NCI-H1930 (cell line): ENCODE results near the gene EXOC3L2.
"Not testable (repeated sequence)": the region's sequence is repeated elsewhere in the genome, so short reads cannot be mapped to it uniquely, and the experiment has no call there.

Experiments used
- DNase-seq, 2 experiments: peaks; one replicate each; lab custom pipeline; 2025; lab: John Stamatoyannopoulos, UW

EXOC3L2 gene

DNA sequence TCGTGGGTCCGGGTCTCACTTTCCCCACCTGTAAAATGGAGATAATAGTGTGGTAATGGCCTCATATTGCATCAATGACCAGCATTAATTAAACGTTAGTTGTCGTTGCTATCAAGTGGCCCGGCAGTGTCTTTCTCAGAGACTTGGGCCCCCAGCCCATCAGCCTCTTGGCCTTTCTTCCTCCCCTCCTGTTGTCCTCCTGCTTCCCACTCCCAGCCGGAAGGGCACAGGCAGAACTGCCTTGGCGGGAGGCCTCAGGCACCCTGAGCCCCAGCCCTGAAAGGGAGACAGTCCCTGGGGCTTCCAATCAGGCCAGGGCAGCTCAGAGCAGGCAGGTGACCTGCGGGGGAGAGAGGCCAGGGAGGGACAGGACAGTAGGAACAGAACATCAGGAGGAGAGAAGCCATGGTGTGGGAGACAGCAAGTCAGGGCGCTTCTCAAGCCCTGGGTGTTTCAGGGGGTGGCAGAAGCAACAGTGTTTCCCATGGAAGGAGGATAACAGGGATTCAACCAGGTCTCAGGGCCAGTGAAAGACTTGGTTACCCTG, 10.5 kb upstream of the EXOC3L2 start:
- DNase-seq = no peak

DNA sequence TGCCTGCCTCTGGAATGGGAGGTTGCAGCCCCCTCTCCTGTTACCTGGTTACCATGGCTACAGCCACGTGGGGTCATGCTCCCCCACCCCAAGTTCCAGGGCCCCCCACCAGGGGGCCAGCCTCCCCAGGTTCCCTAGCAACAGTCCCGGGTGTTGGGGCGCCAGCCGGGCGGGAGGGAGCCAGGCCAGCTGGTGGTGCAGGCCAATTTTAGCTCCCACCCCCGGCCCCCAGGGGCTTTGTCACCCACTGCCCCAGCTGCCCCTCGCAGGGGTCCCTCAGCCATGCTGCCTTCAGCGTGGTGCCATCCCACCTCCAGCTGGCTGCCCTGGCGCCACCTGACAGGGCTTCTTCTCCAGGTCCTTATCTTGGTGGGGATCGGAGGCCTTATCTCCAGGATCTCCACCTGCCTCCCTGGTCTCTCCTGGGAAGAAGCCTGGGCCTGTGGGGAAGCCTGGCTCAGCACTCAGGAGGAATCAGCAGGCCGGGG, 8.9 kb upstream of the EXOC3L2 start:
- DNase-seq = no peak

DNA sequence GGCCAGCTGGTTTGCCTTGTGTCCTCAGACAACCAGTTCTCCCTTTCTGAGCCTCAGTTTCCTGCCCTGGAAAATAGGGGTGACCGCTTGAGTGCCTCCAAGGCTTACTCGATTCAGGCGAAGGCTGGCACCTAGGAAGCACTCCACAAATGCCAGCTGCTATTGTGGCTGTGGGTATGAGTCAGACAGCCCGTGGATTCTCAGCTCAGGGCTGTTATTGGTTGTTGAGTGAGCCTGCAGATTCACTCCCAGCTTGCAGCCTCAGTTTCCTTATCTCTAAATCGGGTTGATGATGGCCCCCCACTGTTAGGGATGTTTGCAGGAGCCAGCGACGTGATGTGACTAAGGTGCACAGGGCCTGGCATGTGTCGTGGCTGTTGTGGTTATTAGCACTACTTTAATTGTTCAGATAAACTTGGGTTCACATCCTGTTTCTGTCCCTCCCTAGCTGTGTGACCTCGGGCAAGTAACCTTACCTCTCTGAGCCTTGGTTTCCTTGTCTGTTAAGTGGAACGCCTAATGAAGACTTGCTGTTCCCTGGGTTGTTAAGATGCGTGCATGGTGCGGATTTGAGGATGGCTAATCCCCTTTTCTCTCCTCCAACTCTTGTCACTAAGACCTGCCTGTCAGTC, 8.3 kb upstream of the EXOC3L2 start:
- no peak for DNase-seq

DNA sequence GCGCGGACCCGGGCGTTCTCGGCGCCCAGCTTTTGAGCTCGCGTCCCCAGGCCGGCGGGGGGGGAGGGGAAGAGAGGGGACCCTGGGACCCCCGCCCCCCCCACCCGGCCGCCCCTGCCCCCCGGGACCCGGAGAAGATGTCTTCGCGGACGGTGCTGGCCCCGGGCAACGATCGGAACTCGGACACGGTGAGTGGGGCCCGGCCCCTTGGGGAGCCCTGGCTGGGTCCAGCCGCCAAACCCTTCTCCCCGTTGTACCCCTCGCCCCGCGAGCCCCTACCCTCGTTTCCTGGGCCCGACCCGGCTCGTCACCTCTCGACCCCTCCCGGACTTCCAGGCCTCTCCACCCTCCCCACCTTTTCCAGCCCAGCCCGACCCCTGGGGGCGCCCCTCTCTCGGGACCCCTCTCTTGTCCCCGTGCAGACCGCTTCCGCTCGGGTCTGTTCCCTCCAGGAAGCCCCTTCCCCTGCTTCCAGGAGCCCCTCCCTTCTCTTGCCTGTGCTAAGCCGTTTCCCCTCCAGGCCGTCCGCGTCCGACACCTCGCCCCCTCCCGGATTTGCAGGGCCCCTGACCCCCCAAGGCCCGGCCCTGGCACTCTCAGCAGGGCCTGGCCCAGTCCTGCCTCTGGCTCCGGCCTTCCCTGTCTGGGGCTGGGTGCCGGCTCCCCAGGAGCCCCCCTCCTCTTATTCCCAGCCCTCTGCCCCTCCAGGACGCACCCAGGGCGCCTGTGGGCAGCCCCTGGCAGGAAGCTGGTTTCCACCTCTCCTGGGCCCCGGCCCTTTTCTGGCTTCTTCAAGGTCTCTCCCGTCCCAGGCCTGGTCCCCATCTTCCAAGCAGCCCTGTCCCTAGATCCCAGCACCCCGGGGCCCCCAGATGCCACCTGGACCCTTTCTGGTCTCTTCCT, 6.5 kb upstream of the EXOC3L2 start:
- DNase-seq = no peak

DNA sequence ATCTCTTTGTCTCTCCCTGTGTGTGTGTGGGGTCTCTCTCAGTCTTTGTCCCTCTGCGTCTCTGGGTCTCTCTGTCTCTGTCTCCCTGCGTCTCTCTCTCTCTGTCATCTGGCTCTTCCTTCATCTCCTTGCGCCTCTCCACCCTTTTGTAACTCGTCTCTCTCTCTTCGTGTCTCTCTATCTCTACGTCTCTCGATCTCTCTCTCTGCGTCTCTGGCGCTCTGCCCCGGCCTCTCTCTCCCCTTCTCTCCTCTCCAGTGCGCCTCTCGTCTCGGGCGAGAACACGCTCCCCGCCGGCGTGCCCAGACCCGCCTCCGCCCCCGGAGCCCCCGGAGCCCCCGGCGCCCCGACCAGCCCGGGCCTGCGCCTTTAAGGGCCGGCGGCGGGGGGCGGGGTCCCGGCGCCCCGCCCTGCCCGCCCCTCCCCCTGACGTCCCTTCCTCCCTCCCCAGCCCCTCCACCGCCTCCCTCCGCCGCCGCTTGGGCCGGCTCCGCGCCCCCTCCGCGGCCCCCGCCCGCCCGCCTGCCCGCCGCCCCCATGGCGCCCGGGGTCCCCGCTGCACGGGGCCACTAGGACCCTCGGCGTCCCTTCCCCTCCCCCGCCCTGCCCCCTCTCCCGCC, 5.7 kb upstream of the EXOC3L2 start, which contains the start of gene MARK4:
MARK4 (plus strand) TSS at position 440 of the 620 bp plus-strand sequence. CDS start 318 bp downstream, outside the sequence.
- peak; percentile 54 to 56 for DNase-seq

DNA sequence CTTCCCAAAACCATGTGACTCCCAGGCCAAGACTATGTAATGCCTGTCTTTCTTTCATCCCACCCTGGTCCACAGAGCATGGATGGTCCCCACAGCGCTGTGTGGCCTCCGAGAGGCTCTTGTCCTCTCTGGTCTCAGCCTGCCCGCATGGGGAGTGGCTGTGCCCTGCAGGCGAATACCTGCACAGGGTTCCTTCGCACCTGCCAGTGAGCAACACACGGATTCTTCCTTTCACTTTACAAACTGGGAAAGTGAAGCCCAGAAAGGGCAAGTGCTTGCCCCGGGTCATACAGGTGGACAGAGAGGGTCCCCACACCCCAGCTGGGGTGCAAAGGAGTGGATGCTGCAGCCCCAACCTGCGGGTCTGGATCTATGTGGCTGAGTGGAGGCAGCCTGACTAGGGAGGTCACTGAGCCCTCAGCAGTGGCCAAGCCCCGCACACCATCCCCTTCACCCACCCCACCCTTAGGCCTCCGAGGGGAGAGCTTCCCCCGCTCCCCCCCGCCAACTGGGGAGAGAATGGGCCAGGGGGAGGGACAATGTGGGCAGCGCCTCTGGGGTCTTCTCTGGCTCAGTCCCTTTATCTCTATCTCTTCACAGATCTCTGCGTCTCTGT, 5.1 kb upstream of the EXOC3L2 start:
- DNase-seq = no peak

DNA sequence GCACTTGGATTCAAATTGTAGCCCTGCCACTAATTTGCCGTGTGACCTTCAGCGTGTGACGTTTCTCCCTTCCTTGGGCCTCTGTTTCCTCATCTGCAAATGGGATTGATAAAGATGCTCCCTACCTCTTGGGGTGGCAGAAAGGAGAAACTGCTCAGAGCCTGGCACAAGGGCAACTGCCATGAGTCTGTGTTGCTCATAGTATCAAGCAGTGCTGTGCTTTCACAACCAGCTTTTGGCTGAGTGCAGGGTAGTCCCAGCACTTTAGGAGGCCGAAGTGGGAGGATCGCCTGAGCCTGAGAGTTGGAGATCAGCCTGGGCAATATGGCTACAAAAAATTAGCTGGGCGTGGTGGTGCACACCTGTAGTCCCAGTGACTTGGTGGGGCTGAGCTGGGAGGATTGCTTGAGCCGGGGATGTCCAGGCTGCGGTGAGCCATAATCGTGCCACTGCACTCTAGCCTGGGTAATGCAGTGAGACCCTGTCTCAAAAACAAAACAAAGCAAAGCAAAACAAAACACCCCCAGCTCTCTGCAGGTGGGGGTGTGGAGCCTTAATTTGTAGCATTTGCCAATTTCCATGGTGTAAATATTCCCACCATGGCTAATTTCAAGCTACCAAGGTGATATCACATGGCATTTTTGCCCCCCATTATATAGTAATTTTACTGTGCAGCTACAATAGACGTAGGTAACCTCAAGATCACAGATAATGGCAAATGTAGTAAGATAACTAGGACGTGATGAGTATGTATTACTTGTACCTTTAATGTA, 4.2 kb upstream of the EXOC3L2 start:
- no peak for DNase-seq

DNA sequence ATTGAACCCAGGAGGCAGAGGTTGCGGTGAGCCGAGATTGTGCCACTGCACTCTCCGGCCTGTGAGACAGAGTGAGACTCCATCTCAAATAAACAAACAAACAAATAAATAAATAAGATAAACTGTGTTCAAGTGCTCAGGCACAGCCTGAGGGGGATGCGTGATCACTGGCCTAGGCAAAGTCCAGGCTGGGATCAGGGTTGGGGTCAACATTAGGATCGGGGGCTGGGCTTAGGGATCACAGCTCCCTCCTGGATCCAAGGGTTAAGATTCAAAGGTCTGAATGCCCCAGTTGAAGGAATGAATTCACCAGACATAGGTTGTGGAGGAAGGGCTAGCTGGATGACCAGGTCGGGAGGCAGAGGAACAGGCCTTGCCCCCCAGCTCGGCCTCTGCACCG, 1.9 kb upstream of the EXOC3L2 start:
- no peak for DNase-seq

DNA sequence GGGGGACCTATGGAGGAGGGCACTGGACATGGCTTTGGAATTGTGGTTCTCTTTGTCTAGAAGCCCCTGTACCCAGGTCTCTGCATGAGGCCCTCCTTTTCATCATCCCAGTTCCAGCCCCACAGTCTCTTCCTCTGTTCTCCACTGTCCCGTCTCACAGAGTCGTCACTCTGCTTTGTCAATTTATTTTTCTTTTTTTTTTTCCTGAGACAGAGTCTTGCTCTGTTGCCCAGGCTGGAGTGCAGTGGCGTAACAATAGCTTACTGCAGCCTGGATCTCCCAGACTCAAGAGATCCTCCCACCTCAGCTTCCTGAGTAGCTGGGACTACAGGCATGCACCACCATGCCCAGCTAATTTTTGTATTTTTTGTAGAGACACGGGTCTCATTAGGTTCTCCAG, 619 bp upstream of the EXOC3L2 start:
- no peak for DNase-seq

DNA sequence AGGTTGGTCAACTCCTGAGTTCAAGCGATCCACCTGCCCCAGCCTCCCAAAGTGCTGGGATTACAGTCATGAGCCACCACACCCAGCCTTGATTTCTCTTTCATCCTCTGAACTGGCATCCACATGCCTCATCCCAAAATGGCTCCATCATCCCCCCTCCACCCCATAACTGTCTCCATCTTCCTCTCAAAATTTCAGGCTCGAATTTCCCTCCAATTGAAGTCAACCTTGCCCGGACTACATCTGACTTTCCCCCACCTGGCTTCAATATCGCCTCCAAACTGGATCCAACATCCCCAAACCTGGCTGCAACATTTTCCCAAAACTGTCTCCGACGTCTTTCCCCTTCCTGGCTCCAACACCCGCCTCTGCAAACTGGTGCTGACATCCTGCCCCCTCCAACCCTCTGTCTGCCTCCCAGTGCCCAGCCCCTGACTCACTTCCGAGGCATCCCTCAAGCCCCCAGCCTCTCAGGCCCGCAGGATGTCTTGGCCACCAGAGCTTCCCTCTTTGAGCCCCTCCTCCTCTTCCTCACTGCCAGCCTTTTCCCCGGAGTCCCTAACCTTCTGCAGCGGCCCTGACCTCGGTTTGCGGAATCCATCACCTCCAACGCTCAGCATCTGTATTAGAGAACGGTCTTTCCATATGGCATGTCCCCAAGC, 943 bp downstream of the EXOC3L2 start:
- DNase-seq = no peak

DNA sequence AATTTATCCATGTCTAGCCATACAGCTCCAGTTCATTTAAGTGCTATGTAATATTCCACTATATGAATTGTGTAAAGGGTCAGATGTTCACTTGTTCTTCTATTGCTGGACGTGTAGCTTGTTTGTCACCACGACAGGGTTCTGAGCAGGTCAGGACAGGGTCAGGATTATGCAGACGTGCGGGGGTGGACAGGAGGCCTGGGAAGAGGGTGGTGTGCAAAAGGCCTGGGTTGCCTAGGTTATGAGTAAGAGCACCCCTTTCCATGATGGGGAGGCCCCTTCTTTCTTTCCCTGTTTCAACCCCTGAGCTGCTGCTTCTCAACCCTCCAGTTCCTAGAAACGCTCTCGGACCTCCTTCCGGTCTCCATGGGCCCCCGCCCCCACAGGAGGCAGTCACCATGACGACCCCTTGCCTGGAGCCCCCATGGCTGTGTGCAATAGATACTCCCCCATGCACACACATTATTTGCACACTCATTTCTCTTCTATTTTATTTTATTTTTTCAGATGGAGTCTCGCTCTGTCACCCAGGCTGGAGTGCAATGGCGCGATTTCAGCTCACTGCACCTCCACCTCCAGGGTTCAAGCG, 2.0 kb downstream of the EXOC3L2 start:
- no peak for DNase-seq

DNA sequence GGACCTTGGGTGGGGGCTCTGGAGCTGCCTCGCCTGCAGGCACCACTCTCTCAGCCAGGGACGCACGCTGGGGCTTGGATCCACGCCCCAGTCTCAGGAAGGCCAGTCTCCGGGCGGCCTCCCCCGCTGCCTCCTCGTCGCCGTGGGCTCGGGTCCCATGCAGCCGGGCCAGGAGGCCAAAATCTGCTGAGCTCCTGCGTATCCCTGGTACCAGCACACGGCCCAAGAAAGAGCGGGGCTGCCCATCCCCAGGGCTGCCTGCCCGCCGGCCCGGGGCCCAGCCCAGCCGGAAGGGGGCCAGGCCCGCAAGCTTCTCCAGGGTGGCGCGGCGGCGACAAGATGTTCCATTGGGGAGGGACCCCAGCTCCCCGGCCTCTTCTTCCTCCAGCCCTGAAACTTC, 6.7 kb downstream of the EXOC3L2 start:
- DNase-seq = no peak

DNA sequence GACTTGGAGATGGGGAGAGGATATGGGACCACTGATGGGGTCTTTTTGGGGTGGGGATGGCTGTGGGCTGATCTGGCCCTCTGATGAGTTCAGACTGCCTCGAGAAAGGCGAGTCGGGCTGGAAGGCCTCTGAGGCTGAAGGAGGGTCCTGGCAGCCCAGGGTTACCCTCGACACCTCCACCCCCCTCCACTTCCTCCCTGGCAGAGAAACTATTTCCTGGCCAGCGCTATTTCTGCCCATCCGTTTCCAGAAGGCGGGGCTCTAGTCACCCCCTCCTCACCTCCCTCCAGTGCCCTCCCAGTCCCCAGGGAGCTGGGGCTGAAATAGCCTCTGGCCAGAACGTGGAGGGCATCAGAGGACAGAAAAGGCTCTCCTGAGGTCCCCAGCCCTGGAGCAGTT, 9.7 kb downstream of the EXOC3L2 start:
- DNase-seq = no peak

DNA sequence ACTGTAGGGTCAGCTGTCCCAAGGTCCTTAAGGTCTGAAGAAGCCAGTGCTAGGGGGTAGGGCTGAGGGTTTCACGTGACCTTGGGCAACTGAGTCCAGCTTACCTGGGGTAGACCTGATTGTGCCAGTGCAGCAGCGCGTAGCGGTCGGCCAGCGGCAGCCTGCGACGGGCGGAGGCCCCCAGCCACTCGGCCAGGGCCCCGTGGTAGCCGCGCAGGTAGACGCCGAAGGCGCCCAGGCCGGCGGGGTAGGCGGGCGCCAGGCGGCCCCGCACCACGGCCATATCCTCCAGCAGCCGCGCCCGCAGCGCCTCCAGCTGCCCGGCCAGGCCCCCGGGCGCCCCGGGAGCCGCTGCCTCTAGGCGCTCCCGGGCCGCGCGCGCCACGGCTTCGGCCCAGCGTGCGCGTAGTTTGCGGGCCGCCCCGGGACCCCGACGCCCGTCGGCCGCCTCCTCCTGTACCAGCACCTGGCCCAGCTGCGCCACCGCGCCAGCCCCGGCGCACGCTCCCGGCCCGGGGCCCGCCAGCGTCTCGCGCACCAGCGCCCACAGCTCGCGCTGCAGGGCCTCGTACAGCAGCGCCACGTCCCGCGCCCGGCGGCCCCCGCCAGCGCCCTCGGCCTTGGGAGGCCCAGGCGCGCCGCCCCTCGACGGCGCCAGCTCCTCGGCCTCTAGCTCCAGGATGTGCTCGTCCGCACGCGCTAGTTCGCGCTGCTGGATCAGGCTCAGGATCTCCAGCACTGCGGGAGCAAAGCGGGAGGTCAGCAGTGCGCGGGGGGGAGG, 10.9 kb downstream of the EXOC3L2 start:
- peak in 1 of 2 experiments; percentile 15 for DNase-seq

DNA sequence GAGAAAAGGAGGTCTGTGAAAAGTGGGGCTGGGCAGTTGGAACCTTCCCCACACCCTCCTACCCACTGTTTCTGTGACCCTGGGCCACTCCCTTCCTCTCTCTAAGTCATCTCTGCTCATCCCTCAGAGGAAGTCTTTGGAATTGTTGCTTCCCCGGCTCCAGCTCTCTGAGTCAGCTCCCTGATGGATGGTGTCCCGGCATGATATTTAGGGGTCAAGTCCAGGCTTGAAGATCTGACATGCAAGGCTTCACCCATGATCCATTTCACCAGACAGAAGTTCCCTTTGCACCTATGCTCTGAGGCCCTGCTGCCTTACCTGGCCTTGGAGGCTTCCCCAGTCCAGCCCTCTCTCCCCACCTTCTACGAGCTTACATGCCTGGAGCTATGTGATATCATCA, 13.3 kb downstream of the EXOC3L2 start:
- no peak for DNase-seq

DNA sequence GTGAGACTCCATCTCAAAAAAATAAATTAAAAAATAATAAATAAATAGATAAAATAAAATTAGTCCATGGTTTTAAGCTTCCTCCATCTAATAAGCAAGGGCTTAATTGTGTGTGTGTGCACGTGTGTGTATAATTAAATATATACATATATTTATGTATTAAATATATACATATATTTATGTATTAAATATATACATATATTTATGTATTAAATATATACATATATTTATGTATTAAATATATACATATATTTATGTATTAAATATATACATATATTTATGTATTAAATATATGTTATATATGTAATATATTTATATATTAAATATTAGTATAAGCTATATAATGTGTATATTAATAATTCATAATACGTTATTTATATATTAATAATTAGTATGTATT, 16.2 kb downstream of the EXOC3L2 start:
- not testable (repeated sequence) for DNase-seq

DNA sequence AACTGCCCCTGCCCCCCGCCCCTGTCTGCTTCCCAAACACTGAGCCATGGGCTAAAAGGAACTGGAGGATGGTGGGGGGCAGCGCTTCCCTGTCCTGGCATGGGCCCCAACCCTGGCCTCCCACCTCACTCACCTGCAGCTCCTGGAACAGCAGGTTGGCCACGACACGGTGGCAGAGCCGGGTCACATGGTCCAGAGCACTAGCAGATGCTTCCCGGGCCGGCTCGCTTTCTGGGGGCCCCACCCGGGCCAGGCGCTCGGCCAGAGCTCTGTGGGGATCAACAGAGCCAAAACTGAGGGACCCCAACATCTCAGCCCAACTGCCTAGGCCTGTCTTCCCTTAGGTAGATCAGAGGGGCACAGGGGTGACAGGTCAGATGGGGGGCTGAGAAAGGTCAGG, 20.6 kb downstream of the EXOC3L2 start:
- DNase-seq = no peak

DNA sequence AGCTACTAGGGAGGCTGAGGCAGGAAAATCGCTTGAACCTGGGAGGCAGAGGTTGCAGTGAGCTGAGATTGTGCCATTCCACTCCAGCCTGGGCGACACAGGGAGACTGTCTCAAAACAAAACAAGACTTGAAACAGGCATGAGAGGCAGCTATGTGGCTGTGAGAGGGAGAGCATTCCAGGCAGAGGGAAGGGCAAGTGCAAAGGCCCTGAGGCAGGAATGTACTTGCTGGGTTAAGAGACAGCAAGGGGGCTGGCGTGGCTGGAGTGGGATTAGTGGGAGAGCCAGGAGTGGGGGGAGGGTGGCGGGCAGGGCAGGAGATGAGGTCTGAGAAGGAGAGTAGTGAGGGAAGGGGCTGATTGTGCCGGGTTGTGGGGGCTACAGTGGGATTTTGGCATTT, 21.3 kb downstream of the EXOC3L2 start:
- DNase-seq = no peak

DNA sequence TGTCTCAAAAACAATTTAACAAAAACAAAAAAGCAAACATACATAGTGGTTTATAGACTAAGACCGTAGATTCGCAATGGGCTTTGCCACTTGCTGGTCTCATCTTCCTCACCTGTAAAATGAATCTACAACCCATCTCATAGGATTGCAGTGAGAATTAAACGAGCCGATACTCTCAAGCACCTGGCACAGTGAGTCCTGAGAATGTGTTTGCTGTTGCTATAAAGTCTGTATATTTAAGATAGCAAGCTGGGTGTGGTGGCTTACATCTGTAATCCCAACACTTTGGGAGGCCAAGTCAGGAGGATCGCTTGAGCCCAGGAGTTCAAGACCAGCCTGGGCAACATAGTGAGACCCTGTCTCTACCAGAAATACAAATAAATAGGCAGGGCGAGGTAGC, 22.5 kb downstream of the EXOC3L2 start:
- DNase-seq = no peak
